ENCODE measurements around the gene GNB5.
"Not testable (repeated sequence)": the region's sequence is repeated elsewhere in the genome, so short reads cannot be mapped to it uniquely, and the experiment has no call there.

The GNB5 gene

GRCh38 chr15:52097180-52097579 is 94.0 kb downstream of the GNB5 start:
- H3K27ac ChIP-seq = no peak overlapping the region
- TF ChIP-seq ZFX (IDR thresholded peaks at IDR 0.05) = no peak
- TF ChIP-seq, protein P1, sequence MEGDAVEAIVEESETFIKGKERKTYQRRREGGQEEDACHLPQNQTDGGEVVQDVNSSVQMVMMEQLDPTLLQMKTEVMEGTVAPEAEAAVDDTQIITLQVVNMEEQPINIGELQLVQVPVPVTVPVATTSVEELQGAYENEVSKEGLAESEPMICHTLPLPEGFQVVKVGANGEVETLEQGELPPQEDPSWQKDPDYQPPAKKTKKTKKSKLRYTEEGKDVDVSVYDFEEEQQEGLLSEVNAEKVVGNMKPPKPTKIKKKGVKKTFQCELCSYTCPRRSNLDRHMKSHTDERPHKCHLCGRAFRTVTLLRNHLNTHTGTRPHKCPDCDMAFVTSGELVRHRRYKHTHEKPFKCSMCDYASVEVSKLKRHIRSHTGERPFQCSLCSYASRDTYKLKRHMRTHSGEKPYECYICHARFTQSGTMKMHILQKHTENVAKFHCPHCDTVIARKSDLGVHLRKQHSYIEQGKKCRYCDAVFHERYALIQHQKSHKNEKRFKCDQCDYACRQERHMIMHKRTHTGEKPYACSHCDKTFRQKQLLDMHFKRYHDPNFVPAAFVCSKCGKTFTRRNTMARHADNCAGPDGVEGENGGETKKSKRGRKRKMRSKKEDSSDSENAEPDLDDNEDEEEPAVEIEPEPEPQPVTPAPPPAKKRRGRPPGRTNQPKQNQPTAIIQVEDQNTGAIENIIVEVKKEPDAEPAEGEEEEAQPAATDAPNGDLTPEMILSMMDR (conservative IDR thresholded peaks at IDR 0.05) = no peak

GRCh38 chr15:52096536-52096935 is 94.7 kb downstream of the GNB5 start:
- H3K27ac ChIP-seq = not testable (repeated sequence)

- H3K27ac ChIP-seq = no peak overlapping the region
- no peak for TF ChIP-seq ZFX (IDR thresholded peaks at IDR 0.05)
- TF ChIP-seq, protein P1 (conservative IDR thresholded peaks at IDR 0.05) = no peak
Measured at GRCh38 chr15:52095597-52096262, 95.5 kb downstream of the GNB5 start.

DNA sequence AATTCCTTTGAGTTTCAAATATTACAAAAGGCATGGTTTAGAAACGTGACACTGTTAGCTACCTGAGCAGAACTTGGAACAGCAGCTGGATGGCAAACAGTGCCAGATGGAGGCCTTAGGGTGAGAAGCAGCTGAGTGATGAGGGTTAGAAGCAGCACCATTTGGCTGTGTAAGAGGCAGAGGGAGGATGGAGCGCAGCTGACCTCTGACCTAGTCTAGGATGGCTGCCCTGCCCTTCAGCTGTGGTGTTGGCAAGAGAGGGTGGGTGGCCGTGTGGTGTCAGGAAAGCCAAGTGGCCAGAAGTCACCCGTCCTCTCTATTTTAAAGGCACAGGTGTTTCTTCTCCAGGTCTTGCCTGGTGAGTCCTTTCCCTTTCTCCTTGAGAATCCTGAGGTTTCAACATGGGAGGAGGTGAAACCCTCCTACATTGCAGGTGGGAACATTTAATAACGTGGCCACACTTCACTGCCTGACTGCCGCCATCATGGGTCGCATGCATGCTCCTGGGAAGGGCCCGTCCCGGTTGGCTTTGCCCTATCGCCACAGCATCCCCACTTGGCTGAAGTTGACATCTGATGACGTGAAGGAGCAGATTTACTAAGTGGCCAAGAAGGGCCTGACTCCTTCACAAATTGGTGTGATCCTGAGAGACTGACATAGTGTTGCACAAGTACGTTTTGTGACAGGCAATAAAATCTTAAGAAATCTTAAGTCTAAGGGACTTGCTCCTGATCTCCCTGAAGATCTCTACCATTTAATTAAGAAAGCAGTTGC is 96.2 kb downstream of the GNB5 start:
- TF ChIP-seq, protein P1 (conservative IDR thresholded peaks at IDR 0.05) = no peak
- TF ChIP-seq ZFX (IDR thresholded peaks at IDR 0.05) = no peak
- H3K27ac ChIP-seq = no peak overlapping the region

DNA sequence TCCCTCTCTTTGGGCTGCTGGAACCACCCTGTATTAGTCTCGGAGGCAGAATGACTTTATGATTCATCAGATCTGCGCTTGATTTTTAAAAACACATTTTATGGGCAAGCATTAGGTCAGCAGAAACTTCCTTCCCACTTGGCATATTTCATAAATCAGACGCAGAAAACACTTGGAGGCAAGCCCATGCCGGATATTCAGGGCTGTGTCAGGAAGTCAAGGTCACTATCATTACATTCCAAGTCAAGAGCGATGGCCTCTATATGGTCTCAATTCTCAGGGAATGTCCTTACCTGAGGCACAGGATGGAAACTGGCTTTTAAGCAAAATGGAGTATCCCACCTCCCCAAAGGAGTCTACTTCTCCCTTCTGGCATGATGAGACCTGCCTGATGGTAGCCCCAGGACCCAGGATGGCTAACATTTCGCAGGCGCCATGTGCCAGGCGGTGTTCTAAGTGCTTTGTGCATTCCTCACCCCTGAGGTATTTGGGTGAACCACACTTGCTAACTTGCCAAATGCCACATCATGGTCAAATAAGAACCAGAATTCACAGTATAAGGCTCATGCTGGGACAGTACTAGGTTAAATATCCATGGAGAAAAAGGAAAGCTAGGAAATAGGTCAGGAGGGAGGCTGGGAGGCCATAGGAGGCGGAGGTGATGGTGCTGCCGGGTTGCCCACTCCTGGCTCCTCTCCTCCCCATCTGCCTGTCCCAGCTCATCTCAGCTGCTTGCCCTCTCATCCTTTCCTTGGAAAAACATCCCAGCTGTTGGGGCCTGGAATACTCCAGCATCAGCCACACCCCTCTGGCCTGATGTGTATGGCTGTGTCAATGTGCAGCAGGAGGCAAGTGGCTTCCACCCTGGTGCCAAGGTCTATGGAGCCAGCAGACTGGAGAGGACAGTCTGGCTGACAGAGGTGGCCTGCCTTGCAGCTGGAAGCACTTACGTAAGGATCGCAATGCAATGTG is 97.4 kb downstream of the GNB5 start:
- H3K27ac ChIP-seq = peak overlapping the region; percentile 57
- TF ChIP-seq, protein P1 (conservative IDR thresholded peaks at IDR 0.05) = no peak
- no peak for TF ChIP-seq ZFX (IDR thresholded peaks at IDR 0.05)

GRCh38 chr15:52093167-52093538 is 98.0 kb downstream of the GNB5 start:
- H3K27ac ChIP-seq = peak overlapping the region; percentile 57; the same call in 1 of the 2 replicates
- TF ChIP-seq ZFX (IDR thresholded peaks at IDR 0.05) = no peak
- TF ChIP-seq, protein P1 (conservative IDR thresholded peaks at IDR 0.05) = no peak

DNA sequence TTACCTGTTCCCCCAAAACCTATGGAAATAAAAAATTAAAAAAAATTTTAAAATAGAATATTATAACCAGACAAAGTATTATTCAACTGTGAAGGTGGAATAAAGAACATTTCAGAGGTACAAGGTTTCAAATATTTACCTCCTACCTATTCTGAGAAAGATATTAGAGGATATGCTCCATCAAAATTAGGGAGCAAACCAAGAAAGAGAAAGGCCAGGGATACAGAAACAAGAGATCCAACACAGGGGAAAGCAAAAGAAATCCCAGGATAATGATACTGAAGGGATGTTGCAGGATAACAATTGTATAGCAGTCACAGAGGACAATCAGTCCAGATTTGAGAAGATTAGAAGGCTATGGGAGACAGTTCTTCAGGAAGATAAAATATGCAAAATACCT is 101.0 kb downstream of the GNB5 start:
- H3K27ac ChIP-seq = no peak overlapping the region
- TF ChIP-seq ZFX (IDR thresholded peaks at IDR 0.05) = no peak
- TF ChIP-seq, protein P1 (conservative IDR thresholded peaks at IDR 0.05) = no peak
